Suprapubic skin (tissue), 4 donors: ENCODE data around the gene OR5V1. TPM values are rescaled to one million over a fixed set of nuclear protein-coding genes. Genes with fewer than 3 reads are reported as not detected.

Experiments used
- total RNA-seq, 4 donors: library from RNA; depleted of rRNA; stranded (reverse); fragments of >200 nt; gene quantifications; one replicate each; pipeline ENCODE4 v1.1.0, GENCODE V29; 2016

OR5V1 gene
- total RNA-seq, 4 donors from 2014 or later: not detected

Other genes with a start within 250 kb of the OR5V1 start
- not detected for gene OR2J2, start 198.0 kb downstream of the OR5V1 start, total RNA-seq
- gene OR14J1, start 67.2 kb downstream of the OR5V1 start, total RNA-seq: not detected
- gene OR12D3, start 6.4 kb upstream of the OR5V1 start, total RNA-seq: not detected
- gene OR12D2, start 26.8 kb upstream of the OR5V1 start, total RNA-seq: not detected
- not detected for gene OR12D1, start 46.1 kb upstream of the OR5V1 start, total RNA-seq
- not detected for gene OR10C1, start 70.4 kb upstream of the OR5V1 start, total RNA-seq
- not detected for gene OR11A1, start 88.2 kb upstream of the OR5V1 start, total RNA-seq
- gene OR2H1, start 88.3 kb upstream of the OR5V1 start, total RNA-seq: not detected
- gene MAS1L, start 119.1 kb upstream of the OR5V1 start, total RNA-seq: not detected
- not detected for gene UBD, start 190.9 kb upstream of the OR5V1 start, total RNA-seq
- gene OR2H2, start 216.3 kb upstream of the OR5V1 start, total RNA-seq: not detected